ENCODE measurements around the gene TMEM87B. TPM values are rescaled to one million over a fixed set of nuclear protein-coding genes. Genes with fewer than 3 reads are reported as not detected.

TMEM87B gene
- total RNA-seq, 2 experiments from 2014 or later = 11.4 to 12.2 TPM

DNA sequence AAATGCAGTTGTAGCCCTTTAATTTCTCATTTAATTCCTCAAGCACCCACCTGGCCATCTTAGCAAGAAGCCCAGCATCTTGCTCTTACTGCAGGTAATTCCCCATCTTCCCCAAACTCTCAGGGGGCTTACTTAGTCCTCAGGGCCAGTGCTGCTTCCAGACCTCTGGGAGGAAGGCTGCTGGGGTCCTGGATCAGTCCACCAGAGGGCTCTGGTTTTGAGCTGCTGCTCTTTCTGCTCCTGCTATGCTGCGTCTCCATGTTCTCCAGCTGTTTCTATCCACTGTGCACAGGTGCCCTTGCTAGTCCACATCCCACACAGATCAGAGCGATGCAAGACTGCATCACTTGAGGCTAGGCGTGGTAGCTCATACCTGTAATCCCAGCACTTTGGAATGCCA lies 34.5 kb upstream of the TMEM87B start:
- intact Hi-C loops (cut with micrococcal nuclease) = no loop called here
- Mint-ChIP-seq H3K4me3 (no peak overlapping the region), H3K4me1 (ENCODE audit: low read depth) (no peaks in the 10 kb centered on the region), H3K9me3 (no peaks in the 10 kb centered on the region), H3K27ac (no peak overlapping the region), H3K27me3 (peaks cover 7% of the 10 kb centered on the region), H3K36me3 (ENCODE audit: low read depth) (no peaks in the 10 kb centered on the region)
- TF ChIP-seq, protein P1, sequence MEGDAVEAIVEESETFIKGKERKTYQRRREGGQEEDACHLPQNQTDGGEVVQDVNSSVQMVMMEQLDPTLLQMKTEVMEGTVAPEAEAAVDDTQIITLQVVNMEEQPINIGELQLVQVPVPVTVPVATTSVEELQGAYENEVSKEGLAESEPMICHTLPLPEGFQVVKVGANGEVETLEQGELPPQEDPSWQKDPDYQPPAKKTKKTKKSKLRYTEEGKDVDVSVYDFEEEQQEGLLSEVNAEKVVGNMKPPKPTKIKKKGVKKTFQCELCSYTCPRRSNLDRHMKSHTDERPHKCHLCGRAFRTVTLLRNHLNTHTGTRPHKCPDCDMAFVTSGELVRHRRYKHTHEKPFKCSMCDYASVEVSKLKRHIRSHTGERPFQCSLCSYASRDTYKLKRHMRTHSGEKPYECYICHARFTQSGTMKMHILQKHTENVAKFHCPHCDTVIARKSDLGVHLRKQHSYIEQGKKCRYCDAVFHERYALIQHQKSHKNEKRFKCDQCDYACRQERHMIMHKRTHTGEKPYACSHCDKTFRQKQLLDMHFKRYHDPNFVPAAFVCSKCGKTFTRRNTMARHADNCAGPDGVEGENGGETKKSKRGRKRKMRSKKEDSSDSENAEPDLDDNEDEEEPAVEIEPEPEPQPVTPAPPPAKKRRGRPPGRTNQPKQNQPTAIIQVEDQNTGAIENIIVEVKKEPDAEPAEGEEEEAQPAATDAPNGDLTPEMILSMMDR (IDR thresholded peaks at IDR 0.05) = no peak
- ATAC-seq = no peak
- no peak for DNase-seq
- ChIA-PET CTCF (interaction anchor here (1.3 kb wide), 1 partner anchor 133 kb away, joined by 3 read pairs; no protein-coding TSS in a partner anchor), POLR2A (no interaction called here)

DNA sequence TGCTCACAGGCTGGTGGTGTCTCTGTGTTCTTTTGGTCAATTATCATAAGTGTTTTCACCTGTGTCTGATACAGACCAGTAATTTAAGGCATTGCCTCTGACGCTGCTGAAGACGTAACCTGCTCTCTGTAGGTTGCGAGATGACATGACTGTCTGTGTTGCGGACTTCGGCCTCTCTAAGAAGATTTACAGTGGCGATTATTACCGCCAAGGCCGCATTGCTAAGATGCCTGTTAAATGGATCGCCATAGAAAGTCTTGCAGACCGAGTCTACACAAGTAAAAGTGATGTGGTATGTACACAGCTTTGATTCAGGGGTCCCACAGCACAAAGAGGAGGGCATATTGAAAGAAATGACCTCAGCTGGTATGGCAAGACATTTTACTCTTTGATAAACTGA lies 33.8 kb upstream of the TMEM87B start:
- ChIA-PET CTCF (interaction anchor here (1.3 kb wide), 1 partner anchor 134 kb away, joined by 3 read pairs; no protein-coding TSS in a partner anchor), POLR2A (no interaction called here)
- no peak for DNase-seq
- no peak for ATAC-seq
- no peaks in the 10 kb centered on the region for H3K36me3 Mint-ChIP-seq (ENCODE audit: low read depth)
- peaks cover 7% of the 10 kb centered on the region for H3K27me3 Mint-ChIP-seq
- TF ChIP-seq, protein P1 (IDR thresholded peaks at IDR 0.05) = no peak
- H3K4me3 Mint-ChIP-seq = no peak overlapping the region
- no peak overlapping the region for H3K27ac Mint-ChIP-seq
- intact Hi-C loops (cut with micrococcal nuclease) = no loop called here
- H3K4me1 Mint-ChIP-seq (ENCODE audit: low read depth) = no peaks in the 10 kb centered on the region
- no peaks in the 10 kb centered on the region for H3K9me3 Mint-ChIP-seq

DNA sequence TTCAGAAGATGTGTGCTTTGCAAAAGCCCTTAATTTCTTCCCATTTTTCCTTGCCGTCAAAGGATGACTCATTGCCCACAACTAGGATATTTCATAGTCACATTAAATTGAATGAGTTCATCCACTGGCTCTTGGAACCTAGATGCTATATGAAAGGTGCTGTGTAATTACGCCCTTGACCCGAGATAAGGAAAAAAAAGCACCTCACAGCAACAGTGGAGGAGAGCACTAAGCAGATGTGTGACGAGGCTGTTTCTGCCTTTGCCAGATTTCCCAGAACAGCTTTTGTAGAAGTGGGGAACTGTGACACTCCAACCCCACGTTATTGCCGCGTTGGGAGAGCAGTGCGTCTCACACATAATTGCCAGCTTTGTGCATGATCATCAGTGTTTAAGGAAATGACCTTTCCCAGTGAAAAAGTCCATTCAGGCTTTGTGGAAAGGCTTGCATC lies 33.3 kb upstream of the TMEM87B start:
- TF ChIP-seq, protein P1 (IDR thresholded peaks at IDR 0.05) = no peak
- intact Hi-C loops (cut with micrococcal nuclease) = no loop called here
- CTCF ChIA-PET = no interaction called here
- ATAC-seq = no peak
- Mint-ChIP-seq H3K9me3 (no peaks in the 10 kb centered on the region), H3K4me1 (ENCODE audit: low read depth) (no peaks in the 10 kb centered on the region), H3K27ac (no peak overlapping the region), H3K36me3 (ENCODE audit: low read depth) (no peaks in the 10 kb centered on the region), H3K27me3 (peaks cover 4% of the 10 kb centered on the region), H3K4me3 (no peak overlapping the region)
- POLR2A ChIA-PET = no interaction called here
- no peak for DNase-seq

DNA sequence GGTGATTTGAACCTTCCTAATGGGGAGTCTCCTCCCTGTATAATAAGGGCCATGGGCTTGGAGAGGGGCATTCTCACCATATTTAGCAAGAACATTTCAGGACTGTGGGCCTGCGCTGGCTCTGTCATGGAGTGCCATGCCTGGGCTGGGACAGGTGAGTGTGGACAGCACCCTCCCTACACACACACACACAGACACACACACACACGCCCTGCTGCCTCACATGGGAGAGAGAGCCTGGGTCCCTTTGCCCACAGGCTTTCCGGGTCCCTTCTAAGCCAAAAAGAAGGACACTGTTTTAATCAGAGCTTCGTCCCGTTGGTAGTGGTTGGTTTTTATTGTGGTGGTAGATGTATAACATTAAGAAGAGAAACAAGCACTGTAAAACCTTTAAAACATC lies 31.4 kb upstream of the TMEM87B start:
- CTCF ChIA-PET = no interaction called here
- no peaks in the 10 kb centered on the region for H3K4me1 Mint-ChIP-seq (ENCODE audit: low read depth)

DNA sequence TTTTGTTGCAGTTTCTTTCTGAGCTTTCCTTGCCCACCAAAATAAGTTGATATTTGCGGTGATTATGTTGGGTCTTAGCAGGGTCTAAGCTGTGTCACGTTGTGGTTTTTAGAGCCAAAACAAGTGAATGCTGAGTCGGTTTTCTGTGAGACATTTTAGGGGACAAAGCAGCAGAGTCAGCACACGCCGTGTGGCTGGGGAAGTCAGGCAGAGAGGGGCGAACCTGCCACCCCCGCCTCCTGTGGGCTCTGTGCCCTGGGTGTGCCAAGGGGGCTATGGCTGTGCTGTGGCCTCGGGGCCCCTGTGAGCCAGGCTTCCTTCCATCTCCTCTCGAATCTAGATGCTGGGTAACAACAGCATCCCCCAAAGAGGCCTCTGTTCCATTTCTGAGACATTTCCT lies 30.8 kb upstream of the TMEM87B start:
- Mint-ChIP-seq H3K36me3 (ENCODE audit: low read depth) (no peaks in the 10 kb centered on the region), H3K27ac (no peak overlapping the region), H3K4me3 (no peak overlapping the region), H3K27me3 (peaks cover 4% of the 10 kb centered on the region), H3K4me1 (ENCODE audit: low read depth) (no peaks in the 10 kb centered on the region), H3K9me3 (no peaks in the 10 kb centered on the region)
- POLR2A ChIA-PET = interaction anchor here (0.7 kb wide), 1 partner anchor 121 kb away, joined by 4 read pairs; no protein-coding TSS in a partner anchor
- ATAC-seq (no peak), DNase-seq (no peak)
- TF ChIP-seq, protein P1 (IDR thresholded peaks at IDR 0.05) = no peak
- CTCF ChIA-PET = no interaction called here
- intact Hi-C loops (cut with micrococcal nuclease) = no loop called here

More for the DNA sequence above, 31.4 kb upstream of the TMEM87B start:
- intact Hi-C loops (cut with micrococcal nuclease) = no loop called here
- ATAC-seq (no peak), DNase-seq (no peak)
- TF ChIP-seq, protein P1 (IDR thresholded peaks at IDR 0.05) = no peak
- Mint-ChIP-seq H3K36me3 (ENCODE audit: low read depth) (no peaks in the 10 kb centered on the region), H3K4me3 (no peak overlapping the region), H3K9me3 (no peaks in the 10 kb centered on the region), H3K27me3 (peaks cover 4% of the 10 kb centered on the region), H3K27ac (no peak overlapping the region)
- POLR2A ChIA-PET = no interaction called here

Measured in activated CD8-positive, alpha-beta T cell treated with anti-CD3 and anti-CD28 coated beads for 36 hours (primary cell).